NT2/D1 (cell line): ENCODE results near the gene OR10A5.

Source experiments
- SUZ12 ChIP-seq: IDR thresholded peaks from 2 replicates; pipeline ENCODE4 v1.6.1; 2011; ENCODE audit not compliant: insufficient read length, insufficient read depth; ENCODE audit errors: extremely low read depth
- YY1 ChIP-seq: IDR thresholded peaks from 2 replicates; pipeline ENCODE4 v1.6.1; 2011; ENCODE audit not compliant: insufficient read length, insufficient read depth

DNA sequence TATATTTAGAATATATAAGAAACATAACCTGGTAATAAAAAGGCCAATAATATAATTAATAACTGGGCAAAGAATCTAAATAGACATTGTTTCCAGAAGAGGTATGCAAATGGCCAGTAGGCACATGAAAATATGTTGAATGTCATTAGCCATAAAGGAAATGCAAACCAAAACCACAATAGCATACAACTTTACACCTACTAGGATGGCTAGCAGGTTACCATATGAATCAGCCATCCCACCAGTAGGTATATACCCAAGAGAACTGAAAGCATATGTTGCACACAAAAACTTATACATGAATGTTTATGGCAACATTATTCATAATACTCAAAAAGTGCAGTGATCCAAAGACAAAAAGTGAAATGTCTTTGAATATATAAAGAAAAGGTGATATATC, 49.5 kb downstream of the OR10A5 start:
- TF ChIP-seq SUZ12: no peak
- no peak for TF ChIP-seq YY1
